Endothelial cell of umbilical vein (primary cell): ENCODE results near the gene RAD51B. TPM values are rescaled to one million over a fixed set of nuclear protein-coding genes. Genes with fewer than 3 reads are reported as not detected.

Source experiments
- BruUV-seq: library from RNA; stranded (reverse); fragments of 400-500 nt; replicated peaks from 2 replicates; lab custom pipeline; 2021; lab: Mats Ljungman, UMichigan
- CTCF ChIA-PET: fragments of 300-600, 350-600 bp; sonication (Branson Sonifier 250); formaldehyde crosslinking; loops from one replicate; lab custom pipeline; 2021; ENCODE audit warnings: antibody characterized with exemption, inconsistent platforms; lab: Charles Lee
- POLR2A ChIA-PET: fragments of 300-600, 350-600 bp; sonication (Branson Sonifier 250); formaldehyde crosslinking; loops from one replicate; lab custom pipeline; 2021; ENCODE audit warnings: antibody characterized with exemption, inconsistent platforms; lab: Charles Lee
- DNase-seq: peaks from one replicate; pipeline ENCODE4 v3.0.0-alpha.2; 2011; ENCODE audit warnings: low read depth, low spot score
- FAIRE-seq: peaks from 2 replicates; lab custom pipeline; 2011; peaks lifted over from hg19 to GRCh38; lab: Jason Lieb, UNC
- H2AFZ ChIP-seq: 2 replicates; pipeline ENCODE4 v1.6.0; 2012; ENCODE audit warnings: low read depth, low read length, control low read depth, inconsistent platforms
- H3K27ac ChIP-seq: 2 replicates; pipeline ENCODE4 v1.5.1; 2011; ENCODE audit warnings: low read depth, mild to moderate bottlenecking, control low read depth, low read length, moderate library complexity; ENCODE audit not compliant: insufficient read depth
- H3K27me3 ChIP-seq, 2 experiments: 2 replicates each; pipeline versions ENCODE4 v1.6.0 to v1.6.1; 2011; ENCODE audit warnings: low read length in 2 of 2, mixed read lengths in 1 of 2; ENCODE audit not compliant: control insufficient read depth in 2 of 2, insufficient read depth in 2 of 2
- H3K36me3 ChIP-seq, 2 experiments: 2 replicates in 1 of 2; 3 replicates in 1 of 2; pipeline ENCODE4 v1.5.1; 2011; ENCODE audit warnings: low read length in 2 of 2, mild to moderate bottlenecking in 1 of 2, moderate library complexity in 1 of 2; ENCODE audit not compliant: control insufficient read depth in 2 of 2, insufficient read depth in 2 of 2; ENCODE audit errors: extremely low read depth in 1 of 2
- H3K4me1 ChIP-seq: 3 replicates; pipeline ENCODE4 v1.5.1; 2011; ENCODE audit warnings: mild to moderate bottlenecking, low read length; ENCODE audit not compliant: control insufficient read depth, insufficient read depth; ENCODE audit errors: extremely low read depth
- H3K4me2 ChIP-seq: 2 replicates; pipeline ENCODE4 v1.6.1; 2011; ENCODE audit warnings: low read length, control low read depth, mixed read lengths; ENCODE audit not compliant: insufficient read depth
- H3K4me3 ChIP-seq, 3 experiments: fragments of 200-600 bp in 1 of 3; sonication (generic), shearing (Covaris generic) in 1 of 3; replicated peaks in 1 of 3; 2 replicates each; pipeline ENCODE4 v1.5.1; 2011 to 2016; ENCODE audit warnings: control low read depth in 3 of 3, low read length in 3 of 3, mild to moderate bottlenecking in 2 of 3, inconsistent platforms in 1 of 3, low read depth in 1 of 3, moderate library complexity in 1 of 3; ENCODE audit not compliant: insufficient read depth in 1 of 3
- H3K79me2 ChIP-seq: 2 replicates; pipeline ENCODE4 v1.6.0; 2012; ENCODE audit warnings: low read length, inconsistent platforms; ENCODE audit not compliant: control insufficient read depth, insufficient read depth
- H3K9ac ChIP-seq: replicated peaks from 2 replicates; pipeline ENCODE3; 2011; ENCODE audit warnings: low read length, control low read depth; ENCODE audit not compliant: insufficient read depth; ENCODE audit errors: extremely low read depth
- H3K9me1 ChIP-seq: replicated peaks from 3 replicates; pipeline ENCODE4 v1.6.0; 2011; ENCODE audit warnings: mild to moderate bottlenecking, low read length; ENCODE audit not compliant: control insufficient read depth, insufficient read depth; ENCODE audit errors: extremely low read depth
- H3K9me3 ChIP-seq: replicated peaks from 2 replicates; pipeline ENCODE4 v1.5.1; 2012; ENCODE audit warnings: low read length, inconsistent platforms; ENCODE audit not compliant: control insufficient read depth, insufficient read depth
- H4K20me1 ChIP-seq: replicated peaks from 2 replicates; pipeline ENCODE3; 2011; ENCODE audit warnings: mild to moderate bottlenecking, low read length; ENCODE audit not compliant: control insufficient read depth, insufficient read depth; ENCODE audit errors: extremely low read depth
- EZH2 ChIP-seq: IDR thresholded peaks from 2 replicates; pipeline ENCODE4 v1.6.1; 2012; ENCODE audit warnings: borderline replicate concordance, low read depth, mild to moderate bottlenecking, moderate library complexity, low read length, inconsistent platforms; ENCODE audit not compliant: severe bottlenecking
- FOS ChIP-seq: IDR thresholded peaks from 2 replicates; pipeline ENCODE4 v1.6.1; 2011; ENCODE audit warnings: mild to moderate bottlenecking, low read length, moderate library complexity, borderline replicate concordance; ENCODE audit not compliant: insufficient read depth
- GATA2 ChIP-seq: IDR thresholded peaks from 2 replicates; pipeline ENCODE4 v1.7.0; 2011; ENCODE audit warnings: low read depth, mild to moderate bottlenecking, moderate library complexity, mixed read lengths, low read length; ENCODE audit not compliant: insufficient read length, insufficient read depth
- JUN ChIP-seq: IDR thresholded peaks from 2 replicates; pipeline ENCODE4 v1.6.1; 2011; ENCODE audit warnings: borderline replicate concordance, low read depth; ENCODE audit not compliant: insufficient read length, insufficient read depth
- MYC ChIP-seq: IDR thresholded peaks from one replicate; pipeline ENCODE4 v1.6.1; 2011; ENCODE audit warnings: mild to moderate bottlenecking, low read depth, low read length
- POLR2A ChIP-seq: IDR thresholded peaks from 2 replicates; pipeline ENCODE4 v1.6.1; 2012; ENCODE audit warnings: low read depth, mild to moderate bottlenecking, control low read depth, low read length
- POLR2AphosphoS5 ChIP-seq: IDR thresholded peaks from 2 replicates; pipeline ENCODE4 v1.6.1; 2012; ENCODE audit warnings: low read depth, mild to moderate bottlenecking, control low read depth, low read length, moderate library complexity; ENCODE audit not compliant: insufficient read depth
- dilution Hi-C: fragments of 300-500 bp; cut with MboI; formaldehyde crosslinking; loops from one replicate; pipeline ENCODE4 v1.15.0; 2019; ENCODE audit warnings: low sequenced_read_pairs; ENCODE audit not compliant: extremely low pct_ligation_motif_present
- intact Hi-C: fragments of 100-400 bp; cut with micrococcal nuclease; formaldehyde crosslinking; loops from one replicate; pipeline ENCODE4 v1.10.0; 2022
- polyA plus RNA-seq, 4 experiments: library from polyadenylated mRNA; depleted of rRNA in 3 of 4; stranded (reverse) in 3 of 4; unstranded in 1 of 4; fragments of >200 nt; gene quantifications; 2 replicates each; pipeline versions ENCODE4 v1.2.1 to v1.2.3, GENCODE V29; 2011 to 2012; ENCODE audit warnings: missing spikeins in 1 of 4
- total RNA-seq: library from RNA; stranded (reverse); gene quantifications from 2 replicates; pipeline ENCODE4 v1.2.3, GENCODE V29; 2021
- TF ChIP-seq, protein P1 (sequence below): IDR thresholded peaks from 2 replicates; pipeline ENCODE4 v1.6.1; 2011; ENCODE audit not compliant: insufficient read depth, insufficient read length
- TF ChIP-seq, protein P2 (sequence below), 2 donors: IDR thresholded peaks; 1 replicate in 1 of 2; 2 replicates in 1 of 2; pipeline ENCODE4 v1.5.1; 2011; ENCODE audit warnings: low read length in 2 of 2, mild to moderate bottlenecking in 2 of 2, moderate library complexity in 2 of 2, control low read depth in 1 of 2, inconsistent platforms in 1 of 2, low read depth in 1 of 2; ENCODE audit not compliant: insufficient read depth in 1 of 2; ENCODE audit errors: extremely low read depth in 1 of 2

Gene RAD51B
- total and polyA plus RNA-seq, 2 donors (not counting 3 experiments of a cell fraction or from before 2014, with no cell fraction given), result 3.9 to 19.0 TPM

DNA sequence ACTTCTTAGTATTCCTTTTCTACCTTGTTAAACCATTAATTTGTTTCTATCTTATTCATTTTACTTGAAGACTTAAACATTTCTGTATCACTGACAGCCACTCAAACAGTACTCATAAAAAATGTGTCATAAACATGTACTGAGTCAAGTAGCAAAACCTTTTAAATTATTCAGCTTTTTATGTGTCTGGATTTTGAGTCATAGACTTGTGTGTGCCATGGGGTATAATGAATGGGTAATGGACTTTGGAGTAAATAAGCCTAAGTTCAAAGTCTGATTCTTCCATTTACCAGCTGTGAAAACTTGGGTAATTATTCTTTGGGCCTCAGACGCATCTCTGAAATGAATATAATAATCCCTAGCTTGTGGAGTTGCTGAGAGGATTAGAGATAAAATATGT, 199.0 kb downstream of the RAD51B start:
- H3K9me3 ChIP-seq, result no peaks in the 10 kb centered on the region
- BruUV-seq, result no TSS peak
- CTCF ChIA-PET, result interaction anchor here (0.8 to 1.7 kb wide), 3 partner anchors 9 to 185 kb away, joined by 3 to 4 read pairs (median 4); no protein-coding TSS in a partner anchor
- TF ChIP-seq FOS (no peak), MYC (no peak), POLR2AphosphoS5 (no peak), GATA2 (no peak), JUN (no peak), EZH2 (no peak), POLR2A (no peak)
- TF ChIP-seq, protein P1, sequence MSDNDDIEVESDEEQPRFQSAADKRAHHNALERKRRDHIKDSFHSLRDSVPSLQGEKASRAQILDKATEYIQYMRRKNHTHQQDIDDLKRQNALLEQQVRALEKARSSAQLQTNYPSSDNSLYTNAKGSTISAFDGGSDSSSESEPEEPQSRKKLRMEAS, result no peak
- TF ChIP-seq, protein P2, sequence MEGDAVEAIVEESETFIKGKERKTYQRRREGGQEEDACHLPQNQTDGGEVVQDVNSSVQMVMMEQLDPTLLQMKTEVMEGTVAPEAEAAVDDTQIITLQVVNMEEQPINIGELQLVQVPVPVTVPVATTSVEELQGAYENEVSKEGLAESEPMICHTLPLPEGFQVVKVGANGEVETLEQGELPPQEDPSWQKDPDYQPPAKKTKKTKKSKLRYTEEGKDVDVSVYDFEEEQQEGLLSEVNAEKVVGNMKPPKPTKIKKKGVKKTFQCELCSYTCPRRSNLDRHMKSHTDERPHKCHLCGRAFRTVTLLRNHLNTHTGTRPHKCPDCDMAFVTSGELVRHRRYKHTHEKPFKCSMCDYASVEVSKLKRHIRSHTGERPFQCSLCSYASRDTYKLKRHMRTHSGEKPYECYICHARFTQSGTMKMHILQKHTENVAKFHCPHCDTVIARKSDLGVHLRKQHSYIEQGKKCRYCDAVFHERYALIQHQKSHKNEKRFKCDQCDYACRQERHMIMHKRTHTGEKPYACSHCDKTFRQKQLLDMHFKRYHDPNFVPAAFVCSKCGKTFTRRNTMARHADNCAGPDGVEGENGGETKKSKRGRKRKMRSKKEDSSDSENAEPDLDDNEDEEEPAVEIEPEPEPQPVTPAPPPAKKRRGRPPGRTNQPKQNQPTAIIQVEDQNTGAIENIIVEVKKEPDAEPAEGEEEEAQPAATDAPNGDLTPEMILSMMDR (IDR thresholded peaks at IDR 0.05; ENCODE audit: extremely low read depth in 1 of 2, insufficient read depth in 1 of 2, low read depth in 1 of 2, low read length in 2 of 2), result no peak
- intact Hi-C loops, result no loop called here
- H3K9me1 ChIP-seq, result no peaks in the 10 kb centered on the region
- no peak for DNase-seq
- no peak overlapping the region for H2AFZ ChIP-seq
- no peak overlapping the region for H3K27ac ChIP-seq
- no peaks in the 10 kb centered on the region for H3K79me2 ChIP-seq
- POLR2A ChIA-PET, result no interaction called here
- FAIRE-seq, result no peak
- H4K20me1 ChIP-seq, result no peaks in the 10 kb centered on the region
- H3K4me1 ChIP-seq, result no peaks in the 10 kb centered on the region
- no peaks in the 10 kb centered on the region for H3K36me3 ChIP-seq
- no peak overlapping the region for H3K4me2 ChIP-seq
- dilution Hi-C loops, result no loop called here
- no peaks in the 10 kb centered on the region for H3K27me3 ChIP-seq
- H3K4me3 ChIP-seq, result no peak overlapping the region
- H3K9ac ChIP-seq, result no peak overlapping the region
